HS-5 (cell line): ENCODE data around the gene DYSF.

Source experiments
- DNase-seq: peaks from one replicate; pipeline ENCODE4 v3.0.0-alpha.2; 2012; ENCODE audit warnings: low read depth

Gene DYSF

GRCh38 chr2:71691747-71692441 lies 238.5 kb downstream of the DYSF start:
- DNase-seq, result no peak

- DNase-seq, result no peak
Measured at GRCh38 chr2:71692621-71693277, 239.4 kb downstream of the DYSF start.

- DNase-seq, result no peak
Measured at GRCh38 chr2:71693286-71694270, 240.2 kb downstream of the DYSF start.

- no peak for DNase-seq
Measured at GRCh38 chr2:71694501-71695234, 241.3 kb downstream of the DYSF start.

GRCh38 chr2:71695235-71696120 lies 242.1 kb downstream of the DYSF start:
- no peak for DNase-seq

DNA sequence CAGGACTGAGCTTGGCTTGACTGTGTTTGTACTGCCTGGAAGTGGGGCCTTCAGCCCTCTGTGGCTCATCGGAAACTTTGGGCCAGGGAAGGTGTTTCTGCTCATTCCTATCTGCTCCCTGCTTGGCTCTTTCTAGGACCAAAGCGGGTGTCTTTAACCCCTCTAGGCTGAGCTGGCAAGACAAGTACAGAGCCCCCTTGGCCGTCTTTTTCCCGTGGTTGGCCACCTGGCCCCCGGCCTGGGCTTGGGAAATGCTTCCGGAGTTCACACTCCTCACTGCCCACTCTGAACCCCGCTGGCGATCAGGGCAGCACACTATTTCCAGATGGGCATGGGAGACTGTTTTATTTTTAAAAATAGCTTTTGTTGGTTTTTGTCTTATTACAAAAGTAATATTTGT lies 243.0 kb downstream of the DYSF start:
- DNase-seq, result no peak

GRCh38 chr2:71697106-71698004 lies 244.0 kb downstream of the DYSF start:
- DNase-seq, result no peak

DNA sequence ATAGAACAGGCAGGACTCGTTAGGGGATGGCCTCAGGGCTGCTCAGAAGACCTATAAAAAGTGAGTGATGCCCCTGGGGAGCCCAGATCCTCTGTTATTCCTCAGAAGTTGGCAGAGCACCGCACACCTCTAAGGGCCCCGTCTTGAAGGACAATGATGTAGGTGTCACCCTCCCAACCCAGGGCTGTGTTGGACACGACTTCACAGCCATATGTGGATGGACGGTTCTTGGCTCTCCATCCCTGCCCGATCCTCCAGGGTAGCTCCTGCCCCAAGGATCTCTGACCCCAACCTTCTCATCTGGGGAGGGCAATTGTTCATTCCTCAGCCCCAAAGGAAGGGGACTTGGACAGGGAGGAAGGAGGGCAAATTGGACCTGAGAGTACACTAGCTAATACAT lies 246.1 kb downstream of the DYSF start:
- no peak for DNase-seq

GRCh38 chr2:71700041-71700657 lies 246.8 kb downstream of the DYSF start:
- DNase-seq, result no peak

GRCh38 chr2:71700658-71701397 lies 247.5 kb downstream of the DYSF start:
- DNase-seq, result no peak

- DNase-seq, result no peak
Measured at GRCh38 chr2:71702071-71702970, 249.0 kb downstream of the DYSF start.

- DNase-seq, result no peak
Measured at GRCh38 chr2:71702971-71703898, 249.9 kb downstream of the DYSF start.

- no peak for DNase-seq
Measured at GRCh38 chr2:71704131-71704561, 250.8 kb downstream of the DYSF start.

DNA sequence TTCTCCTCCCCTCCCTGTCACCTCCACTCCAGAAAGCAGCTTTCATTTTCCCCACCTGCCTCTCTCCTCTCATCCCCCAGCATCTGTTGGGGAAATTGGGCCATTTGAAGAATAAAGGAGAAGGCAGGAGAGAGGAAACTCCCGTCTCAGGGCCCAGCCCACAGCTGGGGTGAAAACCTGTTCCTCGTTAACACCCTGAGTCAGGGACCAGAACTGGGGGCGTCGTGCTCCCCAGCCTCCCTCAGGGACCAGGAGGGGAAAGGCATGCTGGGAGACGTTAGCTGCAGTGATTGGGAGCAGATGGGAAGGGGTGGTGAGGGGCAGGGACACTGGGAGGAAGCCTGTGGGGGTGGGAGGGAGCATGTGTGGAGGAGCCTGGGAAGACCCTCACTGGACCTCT lies 251.3 kb downstream of the DYSF start:
- no peak for DNase-seq

GRCh38 chr2:71705171-71705960 lies 252.0 kb downstream of the DYSF start:
- no peak for DNase-seq

DNA sequence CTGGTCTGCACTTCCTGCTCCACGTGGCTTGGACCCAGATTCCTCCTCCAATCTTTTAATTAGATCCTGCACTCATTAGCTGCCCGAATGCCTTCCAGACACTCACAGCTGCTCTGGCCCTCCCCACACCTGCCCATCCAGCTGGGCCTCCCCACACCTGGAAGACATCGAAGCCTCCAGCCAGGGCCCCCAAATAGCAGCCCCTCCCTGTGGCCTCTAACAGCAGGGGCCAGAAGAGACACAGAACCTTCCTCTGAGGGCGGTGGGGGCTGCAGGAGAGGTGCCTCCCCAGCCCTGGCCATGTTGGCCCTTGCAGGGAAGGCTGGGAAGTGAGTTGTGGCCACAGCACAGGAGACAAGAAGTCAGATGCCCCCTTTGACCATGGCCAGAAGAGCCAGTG lies 252.8 kb downstream of the DYSF start:
- no peak for DNase-seq
